Hippocampal formation (tissue), 2 donors: ENCODE data around the gene TTC23.
"Not testable (repeated sequence)": the region's sequence is repeated elsewhere in the genome, so short reads cannot be mapped to it uniquely, and the experiment has no call there.

Source experiments
- DNase-seq, 2 donors: peaks; one replicate each; lab custom pipeline; 2025; lab: John Stamatoyannopoulos, UW

TTC23 gene

GRCh38 chr15:99197856-99198255, 51.5 kb downstream of the TTC23 start:
- no peak for DNase-seq

- DNase-seq: not testable (repeated sequence)
These were observed 57.2 kb downstream of the TTC23 start for GRCh38 chr15:99192181-99192580.

GRCh38 chr15:99187936-99188335, 61.4 kb downstream of the TTC23 start:
- no peak for DNase-seq

GRCh38 chr15:99185414-99186130, 63.8 kb downstream of the TTC23 start:
- no peak for DNase-seq

GRCh38 chr15:99182791-99183190, 66.6 kb downstream of the TTC23 start:
- DNase-seq: no peak

GRCh38 chr15:99181545-99181971, 67.8 kb downstream of the TTC23 start:
- DNase-seq: no peak

GRCh38 chr15:99180964-99181306, 68.4 kb downstream of the TTC23 start:
- no peak for DNase-seq

- no peak for DNase-seq
These were observed 69.1 kb downstream of the TTC23 start for GRCh38 chr15:99180086-99180963.

GRCh38 chr15:99177679-99178078, 71.7 kb downstream of the TTC23 start:
- no peak for DNase-seq

- no peak for DNase-seq
These were observed 72.6 kb downstream of the TTC23 start for GRCh38 chr15:99176757-99177156.

- no peak for DNase-seq
These were observed 74.6 kb downstream of the TTC23 start for GRCh38 chr15:99174567-99175395.

- DNase-seq: no peak
These were observed 76.4 kb downstream of the TTC23 start for GRCh38 chr15:99172989-99173388.

- no peak for DNase-seq
These were observed 77.2 kb downstream of the TTC23 start for GRCh38 chr15:99172171-99172570.

GRCh38 chr15:99170476-99171065, 78.8 kb downstream of the TTC23 start:
- DNase-seq: no peak

- DNase-seq: no peak
These were observed 79.5 kb downstream of the TTC23 start for GRCh38 chr15:99169769-99170311.

GRCh38 chr15:99168601-99169580, 80.5 kb downstream of the TTC23 start:
- DNase-seq: no peak

GRCh38 chr15:99167640-99168039, 81.7 kb downstream of the TTC23 start:
- DNase-seq: no peak

- DNase-seq: no peak
These were observed 82.2 kb downstream of the TTC23 start for GRCh38 chr15:99167201-99167600.

GRCh38 chr15:99165956-99166689, 83.3 kb downstream of the TTC23 start:
- no peak for DNase-seq
